Activated CD4-positive, alpha-beta T cell treated with anti-CD3 and anti-CD28 coated beads for 4 hours (primary cell): Measurements from ENCODE around the gene ENAM.
"Not testable (repeated sequence)": the region's sequence is repeated elsewhere in the genome, so short reads cannot be mapped to it uniquely, and the experiment has no call there.

Source experiments
- DNase-seq, 2 donors: peaks; one replicate each; pipeline ENCODE4 v3.0.0-alpha.2; 2020

Gene ENAM

DNA sequence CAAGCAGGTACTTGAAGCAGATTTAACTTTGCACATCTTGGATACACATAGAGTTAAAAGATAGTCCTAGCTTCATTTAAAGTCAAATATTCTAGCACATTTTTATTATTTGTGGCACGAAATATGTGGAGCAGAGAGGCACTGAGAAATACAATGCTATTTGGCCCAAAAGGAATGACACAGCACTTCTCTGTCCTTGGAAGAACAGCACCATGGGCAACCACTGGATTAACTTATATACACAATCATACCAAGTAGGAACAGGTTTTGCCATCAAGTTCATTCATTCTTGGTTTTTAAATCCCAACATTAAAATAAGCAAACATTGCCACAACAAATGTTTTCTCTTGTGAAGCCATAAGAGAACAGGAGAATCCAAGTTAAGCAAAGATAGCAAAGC, 924 bp upstream of the ENAM start:
- DNase-seq, result no peak

DNA sequence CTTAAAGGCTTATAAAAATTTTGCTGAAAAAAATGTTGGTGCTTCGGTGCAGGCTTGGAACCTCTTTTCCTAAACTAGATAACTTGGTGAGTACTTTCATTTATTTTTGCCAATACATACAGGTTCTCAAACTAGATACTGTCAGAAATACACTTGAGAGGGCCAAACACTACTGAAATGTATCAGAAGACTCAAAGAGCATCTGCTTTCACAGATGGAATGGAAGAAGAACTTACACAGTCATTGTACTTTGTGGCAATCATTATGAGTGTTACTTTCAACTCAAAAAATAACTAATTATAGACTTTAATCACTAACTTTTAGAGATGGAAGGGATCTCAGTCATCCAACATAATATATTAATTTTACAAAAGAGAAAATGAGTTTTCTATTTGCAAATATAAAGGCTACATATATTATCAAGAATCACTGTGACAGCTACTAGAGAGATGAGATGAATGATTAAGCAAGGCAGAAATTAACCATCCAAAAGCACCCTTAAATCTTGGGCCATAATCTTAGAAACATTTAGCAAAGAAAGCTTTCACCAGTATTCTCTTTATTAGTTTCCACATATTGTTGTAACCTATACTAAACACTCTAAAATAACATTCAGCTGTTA, 1.0 kb downstream of the ENAM start:
- no peak for DNase-seq

DNA sequence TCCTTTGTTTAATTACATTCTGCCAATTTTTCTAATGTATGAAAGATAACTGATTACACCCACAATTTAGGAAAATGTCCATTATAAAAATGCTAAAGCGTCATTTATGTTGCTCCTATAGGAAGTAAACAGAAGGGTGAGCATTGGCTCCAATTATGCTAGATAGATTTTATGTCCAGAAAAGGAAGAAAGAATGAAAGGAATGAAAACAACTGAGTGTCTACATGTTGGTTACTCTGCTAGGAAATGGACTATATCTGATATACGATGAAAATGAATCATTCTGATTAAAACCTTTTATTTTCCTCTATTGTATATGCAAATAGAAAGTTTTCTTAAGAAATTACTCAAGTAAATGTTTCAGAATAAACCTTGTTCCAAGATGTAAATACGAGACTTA, 1.6 kb downstream of the ENAM start:
- no peak for DNase-seq

GRCh38 chr4:70632028-70632427, 3.5 kb downstream of the ENAM start:
- no peak for DNase-seq

GRCh38 chr4:70634482-70634881, 5.9 kb downstream of the ENAM start:
- DNase-seq, result no peak

- no peak for DNase-seq
These were observed 8.8 kb downstream of the ENAM start for GRCh38 chr4:70637239-70637913.

- DNase-seq, result no peak
These were observed 11.6 kb downstream of the ENAM start for GRCh38 chr4:70640192-70640591.

GRCh38 chr4:70650741-70651140, 22.2 kb downstream of the ENAM start:
- DNase-seq, result not testable (repeated sequence)

DNA sequence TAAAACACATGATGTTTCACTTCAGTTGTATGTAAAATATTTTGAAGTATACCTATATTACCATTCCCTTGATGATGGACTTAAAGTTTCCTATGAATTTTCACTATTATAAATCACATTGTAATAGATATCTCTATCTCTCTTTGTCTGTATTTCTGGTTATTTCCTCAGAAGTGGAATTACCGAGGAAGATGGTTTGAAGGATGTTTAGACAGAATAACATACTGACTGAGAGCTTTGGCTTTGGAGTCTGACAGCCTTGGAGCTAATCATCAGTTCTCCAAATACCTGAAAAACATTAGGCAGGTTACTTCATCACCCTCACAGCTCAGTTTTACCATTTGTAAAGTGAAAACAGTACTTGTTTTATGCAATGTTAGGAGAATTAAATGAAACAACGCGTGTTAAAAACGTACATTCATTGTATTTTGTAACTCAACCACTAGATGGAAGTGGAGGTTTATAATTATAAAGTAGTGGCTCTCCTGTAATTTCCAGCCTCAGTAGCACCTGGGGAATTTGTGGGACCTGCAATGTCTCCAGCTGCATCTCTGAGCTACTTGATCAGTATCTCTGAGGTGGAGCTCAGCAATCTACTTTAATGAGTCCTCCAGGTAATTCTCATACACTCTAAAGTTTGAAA, 23.4 kb downstream of the ENAM start:
- peak in 1 of 2 donors; percentile 1 for DNase-seq

DNA sequence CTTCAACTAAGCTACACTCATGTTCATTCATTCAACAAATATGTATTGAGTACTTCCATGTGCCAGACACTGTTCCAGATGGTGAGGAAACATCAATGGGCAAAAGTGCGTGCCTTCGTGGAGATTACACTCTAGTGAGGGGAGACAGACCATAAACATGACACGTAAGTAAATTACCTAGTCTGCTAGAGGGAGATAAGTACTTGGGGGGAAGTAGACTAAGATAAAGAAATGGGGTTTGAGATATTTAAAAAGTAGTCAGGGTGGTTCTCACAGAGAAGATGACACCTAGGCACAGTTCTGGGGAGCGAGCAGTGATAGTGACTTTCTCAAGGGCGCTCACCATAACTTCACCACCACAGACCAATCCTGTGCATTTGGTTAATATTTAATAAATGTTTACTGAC, 26.1 kb downstream of the ENAM start:
- DNase-seq, result no peak

DNA sequence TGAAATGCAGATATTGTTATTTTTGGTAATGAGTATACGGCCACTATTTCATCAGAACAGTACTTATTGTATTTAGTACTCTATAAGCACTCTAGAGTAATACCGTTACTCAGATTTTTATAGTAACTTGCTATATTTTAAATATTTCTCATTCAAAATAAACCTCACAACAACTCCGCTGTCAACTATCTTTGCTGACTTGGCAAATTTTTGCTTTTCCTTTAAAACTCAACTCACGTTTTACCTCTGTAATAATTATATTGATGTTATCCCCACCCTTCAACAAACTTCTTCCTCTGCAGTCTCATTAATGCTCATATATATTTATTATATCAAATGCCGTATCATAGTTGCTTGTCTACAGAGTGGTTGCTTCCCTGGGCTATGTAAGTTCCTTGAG, 28.8 kb downstream of the ENAM start:
- no peak for DNase-seq

DNA sequence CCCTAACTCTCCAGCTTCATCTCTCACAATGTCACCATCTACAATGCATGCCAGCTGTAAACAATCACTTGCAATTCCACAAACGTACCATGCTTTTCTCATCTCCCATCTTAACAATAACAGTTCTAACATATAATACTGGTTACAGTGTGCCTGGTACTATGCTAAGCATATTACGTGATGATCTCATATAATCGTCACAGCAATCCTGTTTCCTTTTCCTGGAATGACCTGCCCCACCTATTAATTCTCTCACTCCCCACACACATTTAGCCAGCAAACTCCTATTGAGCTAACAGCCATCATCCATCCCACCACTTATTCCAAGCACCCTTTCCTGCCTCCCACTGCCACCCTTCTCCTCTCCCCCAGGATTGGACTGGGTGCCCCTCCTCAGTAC, 29.9 kb downstream of the ENAM start:
- no peak for DNase-seq

DNA sequence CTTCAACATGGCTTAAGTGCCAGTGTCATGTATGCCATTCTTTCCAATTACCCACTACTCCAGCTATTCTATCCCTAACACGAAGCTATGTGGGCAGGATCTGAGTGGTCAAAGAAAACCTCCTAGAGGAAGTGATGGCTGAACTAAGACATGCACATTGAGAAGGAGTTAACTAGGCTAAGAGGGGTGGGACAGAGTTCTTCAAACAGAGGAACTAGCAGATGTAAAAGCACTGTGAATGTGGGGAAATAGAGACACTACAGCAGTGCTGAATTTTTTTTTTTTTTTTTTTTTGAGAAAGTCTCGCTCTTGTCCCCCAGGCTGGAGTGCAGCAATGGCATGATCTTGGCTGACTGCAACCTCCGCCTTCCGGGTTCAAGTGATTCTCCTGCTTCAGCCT, 31.6 kb downstream of the ENAM start:
- no peak for DNase-seq

- not testable (repeated sequence) for DNase-seq
These were observed 32.9 kb downstream of the ENAM start for GRCh38 chr4:70661309-70661922.

- no peak for DNase-seq
These were observed 37.8 kb downstream of the ENAM start, which contains the start of gene JCHAIN for GRCh38 chr4:70666369-70666768. JCHAIN (minus strand) TSS chr4:70666508; CDS start chr4:70666490, 18 bp downstream.

GRCh38 chr4:70667740-70668535, 39.4 kb downstream of the ENAM start:
- DNase-seq, result no peak

GRCh38 chr4:70670332-70671014, 41.9 kb downstream of the ENAM start:
- no peak for DNase-seq

DNA sequence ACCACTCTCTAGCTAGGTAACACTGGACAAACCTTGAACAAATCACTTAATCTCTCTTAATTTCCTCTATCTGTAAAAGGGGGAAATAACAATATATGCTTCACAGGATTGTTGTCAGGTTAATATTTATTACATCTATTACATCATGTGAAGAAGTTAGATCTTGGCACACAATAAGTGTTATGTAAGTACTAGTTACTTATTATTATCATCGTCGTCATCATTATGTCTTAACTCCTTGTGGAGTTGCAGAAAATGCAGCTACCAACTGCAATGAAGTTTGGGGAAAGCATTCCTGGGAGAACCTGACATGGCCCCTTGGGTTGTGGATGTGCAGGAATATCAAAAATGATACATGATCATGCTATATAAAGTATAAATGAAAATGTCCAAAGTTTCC, 42.5 kb downstream of the ENAM start:
- no peak for DNase-seq

DNA sequence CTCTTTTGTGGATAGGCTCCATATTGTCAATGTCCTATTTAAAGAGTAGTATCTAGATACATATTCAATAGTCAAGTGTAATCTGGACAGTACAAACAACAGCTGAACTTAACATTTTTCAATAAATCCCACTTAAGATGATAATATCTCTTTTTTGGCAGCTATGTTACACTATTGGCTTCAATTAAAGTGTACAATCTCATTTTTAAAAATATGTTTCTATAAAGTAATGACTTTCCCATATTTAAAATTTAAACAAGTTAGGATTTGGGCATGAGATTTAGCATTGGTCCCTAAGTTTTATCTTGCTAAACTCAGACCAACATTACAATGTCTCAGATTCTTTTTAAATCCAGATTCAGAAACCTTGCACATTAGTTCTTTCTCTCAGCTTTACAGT, 45.6 kb downstream of the ENAM start:
- no peak for DNase-seq

GRCh38 chr4:70674731-70675130, 46.2 kb downstream of the ENAM start:
- DNase-seq, result no peak

DNA sequence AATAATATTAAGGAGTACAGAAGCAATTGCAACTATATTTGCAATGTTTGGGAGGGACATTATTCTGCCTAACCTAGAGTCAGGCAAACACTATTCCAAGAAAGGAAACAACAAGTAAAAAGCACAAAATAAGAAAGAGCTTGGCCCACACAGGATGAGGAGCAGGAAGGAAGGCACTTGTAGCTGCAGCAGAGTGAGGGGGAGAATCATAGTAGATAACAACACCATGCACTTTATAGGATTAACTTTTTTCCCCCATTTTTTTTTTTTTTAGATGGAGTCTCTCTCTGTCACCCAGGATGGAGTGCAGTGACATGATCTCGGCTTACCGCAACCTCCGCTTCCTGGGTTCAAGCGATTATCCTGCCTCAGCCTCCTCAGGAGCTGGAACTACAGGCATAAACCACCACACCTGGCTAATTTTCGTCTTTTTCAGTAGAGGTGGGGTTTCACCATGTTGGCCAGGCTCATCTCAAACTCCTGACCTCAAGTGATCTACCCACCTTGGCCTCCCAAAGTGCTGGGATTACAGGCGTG, 48.1 kb downstream of the ENAM start:
- no peak for DNase-seq

- DNase-seq, result no peak
These were observed 49.9 kb downstream of the ENAM start for GRCh38 chr4:70678383-70678999.
